Measurements from ENCODE around the gene ACACA.

DNA sequence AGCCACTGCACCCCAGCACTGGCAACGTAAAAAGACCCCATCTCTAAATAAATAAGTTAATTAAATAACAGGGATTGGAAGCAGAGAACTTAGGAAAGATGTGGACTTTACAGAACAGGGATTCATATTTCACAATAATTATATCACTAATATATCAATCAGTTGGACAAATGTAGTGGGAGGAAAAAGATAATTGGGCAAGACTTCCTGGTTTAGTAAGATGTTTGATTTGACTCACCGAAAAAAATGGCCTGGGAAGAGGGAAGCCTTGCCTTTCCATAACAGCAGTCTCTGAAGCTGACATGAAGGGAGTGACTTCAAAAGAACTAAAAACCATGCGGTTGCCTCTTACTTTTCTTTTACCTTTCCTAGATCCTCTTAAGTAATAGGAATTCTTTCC lies 46.0 kb downstream of the ACACA start:
- no peak for TF ChIP-seq CTCF (IDR thresholded peaks at IDR 0.05)
- TF ChIP-seq EP300 (IDR thresholded peaks at IDR 0.05) = no peak

All from tibial nerve (tissue), 4 donors.